ENCODE measurements around the gene SPATS2. TPM values are rescaled to one million over a fixed set of nuclear protein-coding genes. Genes with fewer than 3 reads are reported as not detected.
A peak's percentile ranks its signal among the peaks of the same experiment; 100 is the strongest.
"Not testable (repeated sequence)": the region's sequence is repeated elsewhere in the genome, so short reads cannot be mapped to it uniquely, and the experiment has no call there.

SPATS2 gene
- total RNA-seq (10 to 100 TPM; 10.3 to 32.1 (median 13.4) TPM), polyA plus RNA-seq (10 to 100 TPM in 2 of 3 donors, 1 to 10 TPM in 1; 6.9 to 13.8 (median 11.0) TPM)

GRCh38 chr12:49367381-49368239, at the start of gene SPATS2:
TSS of gene SPATS2 (plus strand) at chr12:49367462. CDS start at chr12:49461013, 93,551 bp downstream.
- 1 to 2% methylated on average over 52 of the region's 52 CpGs for WGBS, 2 donors
- intact Hi-C loops (cut with DNase I), result loop anchor here (5.0 kb wide), 2 partner anchors 125 to 215 kb away; no protein-coding TSS in a partner anchor

GRCh38 chr12:49320411-49321103, 46.7 kb upstream of the SPATS2 start:
- H3K27ac ChIP-seq; H3K4me3 ChIP-seq; H3K27me3 ChIP-seq; intact Hi-C loops (cut with DNase I); H3K9me3 ChIP-seq; H3K36me3 ChIP-seq: not testable (repeated sequence)
- 94 to 96% methylated on average over 9 of the region's 9 CpGs for WGBS, 2 donors
- DNase-seq, result peak; percentile 38
- peaks cover 0 to 17% (median 9%) of the 10 kb centered on the region in 4 donors for H3K4me1 ChIP-seq

More at GRCh38 chr12:49367381-49368239, at the start of gene SPATS2:
- Histone ChIP-seq H3K27ac (peak within 1 kb of the TSS; percentile 98 to 99 (median 99)), H3K36me3 (no peaks in the 10 kb centered on the region), H3K4me3 (peak within 1 kb of the TSS; percentile 81 to 93 (median 86)), H3K4me1 (peaks cover 0 to 31% (median 20%) of the 10 kb centered on the region in 4 donors), H3K27me3 (no peaks in the 10 kb centered on the region), H3K9me3 (no peaks in the 10 kb centered on the region)
- TF ChIP-seq EP300 (IDR thresholded peaks at IDR 0.05), result no peak
- no peak for TF ChIP-seq CTCF (IDR thresholded peaks at IDR 0.05)
- TF ChIP-seq POLR2A (IDR thresholded peaks at IDR 0.05), result peak; percentile 43 to 61
- peak; percentile 97 for DNase-seq

DNA sequence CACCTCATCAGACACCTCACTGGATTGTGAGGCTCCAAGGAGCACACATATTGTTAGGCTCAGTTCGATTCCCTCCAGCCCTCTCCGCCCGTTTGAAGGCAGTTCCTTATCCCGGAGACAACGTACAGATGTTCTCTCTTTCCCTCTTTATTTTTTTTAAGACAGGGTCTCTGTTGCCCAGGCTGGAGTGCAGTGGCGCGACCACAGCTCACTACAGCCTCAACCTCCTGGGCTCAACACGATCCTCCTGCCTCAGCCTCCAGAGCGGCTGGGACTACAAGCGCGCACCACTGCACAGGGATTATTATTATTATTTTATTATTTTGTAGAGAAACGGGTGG, 44.9 kb upstream of the SPATS2 start:
- 39 to 41% methylated on average over 12 of the region's 12 CpGs for WGBS, 2 donors
- no peaks in the 10 kb centered on the region for H3K27me3 ChIP-seq
- peak overlapping the region; percentile 45 to 64 (median 58) for H3K4me3 ChIP-seq
- peak overlapping the region; percentile 65 to 74 (median 71) for H3K27ac ChIP-seq
- TF ChIP-seq CTCF (IDR thresholded peaks at IDR 0.05) (no peak), POLR2AphosphoS5 (IDR thresholded peaks at IDR 0.05) (no peak), POLR2A (IDR thresholded peaks at IDR 0.05) (no peak)
- intact Hi-C loops (cut with DNase I), result no loop called here
- H3K36me3 ChIP-seq, result no peaks in the 10 kb centered on the region
- H3K4me1 ChIP-seq, result peaks cover 0 to 17% (median 9%) of the 10 kb centered on the region in 4 donors
- no peaks in the 10 kb centered on the region for H3K9me3 ChIP-seq
- no peak for DNase-seq

DNA sequence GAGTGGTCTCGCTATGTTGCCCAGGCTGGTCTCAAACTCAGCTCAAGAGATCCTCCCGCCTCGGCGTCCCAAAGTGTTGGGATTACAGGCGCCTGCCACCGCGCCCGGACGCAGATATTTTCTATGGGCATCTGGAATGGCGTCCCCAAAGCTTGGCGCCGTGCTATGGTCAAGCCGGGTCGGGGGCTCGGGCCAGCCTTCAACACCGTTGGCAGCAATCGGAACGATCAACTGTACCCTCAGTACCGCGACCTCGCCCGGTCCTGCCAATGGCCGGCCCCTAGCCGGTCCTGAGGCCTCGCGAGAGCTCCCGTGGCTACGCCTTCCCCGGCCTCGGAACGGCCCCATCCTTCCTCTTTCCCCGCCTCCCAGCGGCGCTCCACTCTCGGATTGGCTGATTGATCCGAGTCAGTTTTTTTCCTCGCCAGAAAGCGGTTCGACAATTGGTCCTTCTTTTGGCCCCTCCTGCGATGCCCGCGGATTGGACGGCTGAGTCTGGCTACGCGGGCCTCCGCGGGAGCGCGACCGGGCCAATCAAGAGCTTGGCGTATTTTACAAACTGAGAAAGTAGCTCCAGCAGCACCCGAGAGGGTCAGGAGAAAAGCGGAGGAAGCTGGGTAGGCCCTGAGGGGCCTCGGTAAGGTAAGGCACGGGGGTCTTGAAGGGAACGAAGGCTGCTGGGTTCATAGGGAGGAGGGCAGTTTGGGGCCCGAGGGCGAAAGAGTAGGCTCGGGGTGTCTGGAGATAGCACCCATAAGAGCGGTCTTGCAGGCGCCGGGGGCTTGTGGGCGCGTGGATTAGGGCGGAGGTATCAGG, 44.3 kb upstream of the SPATS2 start, which contains the start of gene TROAP:
Gene TROAP (plus strand): TSS at position 548 of the 816 bp plus-strand sequence. CDS start 354 bp downstream, outside the sequence.
- Histone ChIP-seq H3K4me1 (peaks cover 0 to 17% (median 9%) of the 10 kb centered on the region in 4 donors), H3K27me3 (no peaks in the 10 kb centered on the region), H3K36me3 (no peaks in the 10 kb centered on the region), H3K4me3 (peak within 1 kb of the TSS; percentile 45 to 64 (median 58)), H3K27ac (peak within 1 kb of the TSS; percentile 65 to 74 (median 71)), H3K9me3 (no peaks in the 10 kb centered on the region)
- intact Hi-C loops (cut with DNase I), result no loop called here
- TF ChIP-seq POLR2AphosphoS5 (IDR thresholded peaks at IDR 0.05), result peak; percentile 49 to 88 (median 72)
- TF ChIP-seq POLR2A (IDR thresholded peaks at IDR 0.05), result peak; percentile 36 to 70
- TF ChIP-seq CTCF (IDR thresholded peaks at IDR 0.05), result no peak
- WGBS, 2 donors, result 0% methylated on average over 65 of the region's 65 CpGs
- peak; percentile 99 for DNase-seq

Data from sigmoid colon (tissue), 7 donors.